GM19452 (cell line): ENCODE data around the gene IGFBP4.

Experiments used
- ATAC-seq: cut with Tn5 transposase; IDR thresholded peaks from one replicate; pipeline ENCODE4 v1.9.1; 2021; ENCODE audit not compliant: unreplicated experiment

Gene IGFBP4

GRCh38 chr17:40486522-40487370, 43.5 kb downstream of the IGFBP4 start:
- no peak for ATAC-seq

- no peak for ATAC-seq
These were observed 44.2 kb downstream of the IGFBP4 start for GRCh38 chr17:40487371-40488020.

GRCh38 chr17:40490289-40490853, 47.1 kb downstream of the IGFBP4 start:
- ATAC-seq = no peak

GRCh38 chr17:40490982-40491381, 47.7 kb downstream of the IGFBP4 start:
- no peak for ATAC-seq

- no peak for ATAC-seq
These were observed 48.2 kb downstream of the IGFBP4 start for GRCh38 chr17:40491486-40491885.

- ATAC-seq = no peak
These were observed 50.4 kb downstream of the IGFBP4 start for GRCh38 chr17:40493697-40494096.

- ATAC-seq = no peak
These were observed 51.9 kb downstream of the IGFBP4 start for GRCh38 chr17:40495140-40495539.

- ATAC-seq = no peak
These were observed 52.9 kb downstream of the IGFBP4 start for GRCh38 chr17:40496170-40496569.

GRCh38 chr17:40496634-40497420, 53.6 kb downstream of the IGFBP4 start:
- ATAC-seq = no peak

GRCh38 chr17:40497695-40498094, 54.4 kb downstream of the IGFBP4 start:
- ATAC-seq = no peak

- no peak for ATAC-seq
These were observed 55.2 kb downstream of the IGFBP4 start for GRCh38 chr17:40498281-40499084.

GRCh38 chr17:40499551-40500189, 56.4 kb downstream of the IGFBP4 start:
- no peak for ATAC-seq

- ATAC-seq = no peak
These were observed 56.9 kb downstream of the IGFBP4 start for GRCh38 chr17:40500190-40500589.

- ATAC-seq = no peak
These were observed 57.5 kb downstream of the IGFBP4 start for GRCh38 chr17:40500709-40501108.

- ATAC-seq = no peak
These were observed 58.3 kb downstream of the IGFBP4 start, which contains the start of gene TNS4 for GRCh38 chr17:40501499-40501911. Gene TNS4 (minus strand): TSS chr17:40501623. CDS start chr17:40496425, 5,198 bp downstream.

GRCh38 chr17:40502716-40503115, 59.5 kb downstream of the IGFBP4 start:
- ATAC-seq = no peak

GRCh38 chr17:40503154-40503553, 59.9 kb downstream of the IGFBP4 start:
- ATAC-seq = no peak

- ATAC-seq = no peak
These were observed 63.5 kb downstream of the IGFBP4 start for GRCh38 chr17:40506786-40507185.
